Measurements from ENCODE around the gene ENPP5.

Gene ENPP5

GRCh38 chr6:46170357-46171289 is at the start of gene ENPP5:
Gene ENPP5 (minus strand): TSS chr6:46170980. CDS start chr6:46168262, 2,718 bp downstream.
- DNase-seq (ENCODE audit: low read depth in 2 of 2) = peak; percentile 62 to 63

- no peak for DNase-seq (ENCODE audit: low read depth in 2 of 2)
These were observed 48.9 kb upstream of the ENPP5 start for GRCh38 chr6:46219661-46220060.

GRCh38 chr6:46218457-46218856 is 47.7 kb upstream of the ENPP5 start:
- DNase-seq (ENCODE audit: low read depth in 2 of 2) = no peak

- no peak for DNase-seq (ENCODE audit: low read depth in 2 of 2)
These were observed 46.9 kb upstream of the ENPP5 start for GRCh38 chr6:46217671-46218131.

- DNase-seq (ENCODE audit: low read depth in 2 of 2) = no peak
These were observed 46.1 kb upstream of the ENPP5 start for GRCh38 chr6:46216879-46217278.

- no peak for DNase-seq (ENCODE audit: low read depth in 2 of 2)
These were observed 45.0 kb upstream of the ENPP5 start for GRCh38 chr6:46215777-46216176.

GRCh38 chr6:46215213-46215612 is 44.4 kb upstream of the ENPP5 start:
- no peak for DNase-seq (ENCODE audit: low read depth in 2 of 2)

- DNase-seq (ENCODE audit: low read depth in 2 of 2) = no peak
These were observed 41.1 kb upstream of the ENPP5 start for GRCh38 chr6:46211917-46212316.

- DNase-seq (ENCODE audit: low read depth in 2 of 2) = no peak
These were observed 39.5 kb upstream of the ENPP5 start for GRCh38 chr6:46210294-46210693.

GRCh38 chr6:46208303-46208702 is 37.5 kb upstream of the ENPP5 start:
- DNase-seq (ENCODE audit: low read depth in 2 of 2) = no peak

- no peak for DNase-seq (ENCODE audit: low read depth in 2 of 2)
These were observed 36.4 kb upstream of the ENPP5 start for GRCh38 chr6:46207174-46207573.

GRCh38 chr6:46204880-46205650 is 34.3 kb upstream of the ENPP5 start:
- no peak for DNase-seq (ENCODE audit: low read depth in 2 of 2)

- DNase-seq (ENCODE audit: low read depth in 2 of 2) = no peak
These were observed 32.8 kb upstream of the ENPP5 start for GRCh38 chr6:46203391-46204177.

GRCh38 chr6:46201702-46202101 is 30.9 kb upstream of the ENPP5 start:
- DNase-seq (ENCODE audit: low read depth in 2 of 2) = no peak

GRCh38 chr6:46199387-46199786 is 28.6 kb upstream of the ENPP5 start:
- DNase-seq (ENCODE audit: low read depth in 2 of 2) = no peak

- no peak for DNase-seq (ENCODE audit: low read depth in 2 of 2)
These were observed 21.2 kb upstream of the ENPP5 start for GRCh38 chr6:46191961-46192360.

GRCh38 chr6:46190889-46191288 is 20.1 kb upstream of the ENPP5 start:
- DNase-seq (ENCODE audit: low read depth in 2 of 2) = no peak

GRCh38 chr6:46189726-46190125 is 18.9 kb upstream of the ENPP5 start:
- DNase-seq (ENCODE audit: low read depth in 2 of 2) = no peak

- no peak for DNase-seq (ENCODE audit: low read depth in 2 of 2)
These were observed 15.8 kb upstream of the ENPP5 start for GRCh38 chr6:46186583-46186982.

GRCh38 chr6:46184114-46184513 is 13.3 kb upstream of the ENPP5 start:
- no peak for DNase-seq (ENCODE audit: low read depth in 2 of 2)

GRCh38 chr6:46175976-46176375 is 5.2 kb upstream of the ENPP5 start:
- no peak for DNase-seq (ENCODE audit: low read depth in 2 of 2)

GRCh38 chr6:46175446-46175845 is 4.7 kb upstream of the ENPP5 start:
- DNase-seq (ENCODE audit: low read depth in 2 of 2) = no peak

Measured in stimulated activated CD8-positive, alpha-beta memory T cell treated with anti-CD3 and anti-CD28 coated beads, Interleukin-15, amount 100 ng/mL, for 4 hours (primary cell).